Activated CD8-positive, alpha-beta T cell treated with anti-CD3 and anti-CD28 coated beads, Interleukin-2, amount 10 ng/mL, durations not matched to agents 7 days and 5 days (primary cell): Measurements from ENCODE around the gene MILR1. TPM values are rescaled to one million over a fixed set of nuclear protein-coding genes. Genes with fewer than 3 reads are reported as not detected.
"Not testable (repeated sequence)": the region's sequence is repeated elsewhere in the genome, so short reads cannot be mapped to it uniquely, and the experiment has no call there.

Experiments used
- ATAC-seq: fragments of 150-1000 bp; cut with Tn5 transposase; one replicate; pipeline ENCODE4 v1.10.0; 2021; ENCODE audit warnings: moderate library complexity
- CTCF ChIA-PET: fragments of 350-600 bp; sonication (Branson Sonifier 250); formaldehyde crosslinking; loops from one replicate; lab custom pipeline; 2021; ENCODE audit warnings: antibody characterized with exemption; lab: Charles Lee
- POLR2A ChIA-PET: fragments of 350-600 bp; sonication (Branson Sonifier 250); formaldehyde crosslinking; loops from one replicate; lab custom pipeline; 2021; ENCODE audit warnings: antibody characterized with exemption; lab: Charles Lee
- DNase-seq: peaks from one replicate; pipeline ENCODE4 v3.0.0-alpha.2; 2020
- H3K27ac Mint-ChIP-seq: one replicate; pipeline ENCODE4 v1.8.0; 2021; ENCODE audit warnings: mild to moderate bottlenecking, mixed read lengths
- H3K27me3 Mint-ChIP-seq: one replicate; pipeline ENCODE4 v1.8.0; 2021; ENCODE audit warnings: low read depth, mixed read lengths
- H3K36me3 Mint-ChIP-seq: one replicate; pipeline ENCODE4 v1.8.0; 2021; ENCODE audit warnings: low read depth, mixed read lengths
- H3K4me1 Mint-ChIP-seq: one replicate; pipeline ENCODE4 v1.8.0; 2021; ENCODE audit warnings: low read depth, mixed read lengths
- H3K4me3 Mint-ChIP-seq: one replicate; pipeline ENCODE4 v1.8.0; 2021; ENCODE audit warnings: mild to moderate bottlenecking, mixed read lengths
- H3K9me3 Mint-ChIP-seq: one replicate; pipeline ENCODE4 v1.8.0; 2022; ENCODE audit warnings: mixed read lengths; ENCODE audit not compliant: insufficient read depth
- total RNA-seq, 2 experiments: library from RNA; stranded (reverse); gene quantifications; one replicate each; pipeline ENCODE4 v1.2.3, GENCODE V29; 2021

MILR1 gene
- total RNA-seq, 2 experiments from 2014 or later = 1.7 to 2.3 TPM

DNA sequence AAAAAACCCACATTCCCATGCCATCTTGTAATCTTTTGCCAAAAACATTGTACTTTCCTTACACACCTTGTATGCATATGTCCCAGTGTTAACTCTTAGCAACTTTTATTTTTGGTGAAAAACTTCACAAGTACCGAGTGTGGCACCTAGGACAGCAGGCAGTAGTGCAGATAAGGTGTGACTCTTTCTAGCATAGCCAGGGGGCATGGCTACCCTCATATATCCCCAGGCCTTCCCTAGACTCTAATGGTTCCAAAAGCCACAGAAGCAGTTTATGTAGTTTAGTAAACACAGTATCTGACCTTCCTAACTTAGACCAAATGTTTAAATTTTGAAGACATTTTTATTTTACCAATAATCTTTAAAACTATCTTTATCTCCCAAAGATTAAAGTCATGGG lies 20.5 kb upstream of the MILR1 start:
- H3K9me3 Mint-ChIP-seq = no peaks in the 10 kb centered on the region
- no peak overlapping the region for H3K27ac Mint-ChIP-seq
- no peaks in the 10 kb centered on the region for H3K36me3 Mint-ChIP-seq
- ChIA-PET POLR2A (no interaction called here), CTCF (interaction anchor here (1.2 to 15.3 kb wide), 3 partner anchors 8 to 126 kb away, joined by 3 to 492 read pairs (median 26); partner anchors contain the start of gene POLG2)
- ATAC-seq (no peak), DNase-seq (no peak)
- H3K4me3 Mint-ChIP-seq = no peak overlapping the region
- H3K27me3 Mint-ChIP-seq = peaks cover 23% of the 10 kb centered on the region
- peaks cover 10% of the 10 kb centered on the region for H3K4me1 Mint-ChIP-seq

DNA sequence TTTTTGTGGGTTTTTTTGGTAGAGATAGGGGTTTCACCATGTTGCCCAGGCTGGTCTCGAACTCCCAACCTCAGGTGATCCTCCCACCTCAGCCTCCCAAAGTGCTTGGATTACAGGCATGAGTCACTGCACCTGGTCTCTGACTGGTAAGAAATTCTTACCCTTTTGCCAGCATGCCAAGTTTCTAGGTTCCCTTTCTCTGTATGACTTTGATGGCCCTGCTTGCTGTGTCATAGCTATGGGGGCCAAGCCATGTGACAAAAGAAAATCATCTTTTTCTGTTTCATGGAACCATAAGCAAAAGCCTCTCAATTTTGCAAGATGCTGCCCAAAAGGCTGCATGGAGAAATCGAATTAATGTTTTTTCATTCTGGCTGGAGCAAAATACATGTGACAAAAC lies 18.9 kb upstream of the MILR1 start:
- ATAC-seq, DNase-seq, H3K4me1 Mint-ChIP-seq, H3K27ac Mint-ChIP-seq, H3K36me3 Mint-ChIP-seq, H3K4me3 Mint-ChIP-seq: not testable (repeated sequence)
- ChIA-PET POLR2A (interaction anchor here (1.6 kb wide), 1 partner anchor 66 kb away, joined by 3 read pairs; the partner anchor contains the start of gene POLG2), CTCF (interaction anchor here (0.8 to 15.3 kb wide), 4 partner anchors 10 to 219 kb away, joined by 3 to 492 read pairs (median 15); partner anchors contain the start of gene POLG2)
- peaks cover 12% of the 10 kb centered on the region for H3K9me3 Mint-ChIP-seq
- H3K27me3 Mint-ChIP-seq = peaks cover 23% of the 10 kb centered on the region

DNA sequence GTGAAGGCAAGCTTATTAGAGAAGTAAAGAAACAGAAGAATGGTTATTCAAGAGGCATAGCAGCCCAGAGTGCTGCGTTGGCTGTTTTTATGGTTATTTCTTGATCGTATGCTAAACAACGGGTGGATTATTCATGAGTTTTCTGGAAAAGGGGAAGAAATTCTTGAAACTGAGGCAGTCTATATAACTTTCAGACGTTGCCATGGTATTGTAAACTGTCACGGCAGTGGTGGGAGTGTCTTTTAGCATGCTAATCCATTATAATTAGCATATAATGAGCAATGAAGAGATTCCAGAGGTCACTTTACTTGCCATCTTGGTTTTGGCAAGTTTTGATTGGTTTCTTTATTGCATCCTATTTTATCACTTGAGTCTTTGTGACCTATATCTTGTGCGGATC lies 17.4 kb upstream of the MILR1 start:
- POLR2A ChIA-PET = no interaction called here
- no peak for DNase-seq
- ATAC-seq = no peak
- no peaks in the 10 kb centered on the region for H3K36me3 Mint-ChIP-seq
- H3K4me1 Mint-ChIP-seq = no peaks in the 10 kb centered on the region
- H3K9me3 Mint-ChIP-seq = peaks cover 12% of the 10 kb centered on the region
- H3K4me3 Mint-ChIP-seq = no peak overlapping the region
- H3K27me3 Mint-ChIP-seq = peaks cover 16% of the 10 kb centered on the region
- H3K27ac Mint-ChIP-seq = no peak overlapping the region
- CTCF ChIA-PET = interaction anchor here (0.5 to 15.3 kb wide), 5 partner anchors 10 to 217 kb away, joined by 3 to 492 read pairs (median 4); partner anchors contain the start of gene POLG2

DNA sequence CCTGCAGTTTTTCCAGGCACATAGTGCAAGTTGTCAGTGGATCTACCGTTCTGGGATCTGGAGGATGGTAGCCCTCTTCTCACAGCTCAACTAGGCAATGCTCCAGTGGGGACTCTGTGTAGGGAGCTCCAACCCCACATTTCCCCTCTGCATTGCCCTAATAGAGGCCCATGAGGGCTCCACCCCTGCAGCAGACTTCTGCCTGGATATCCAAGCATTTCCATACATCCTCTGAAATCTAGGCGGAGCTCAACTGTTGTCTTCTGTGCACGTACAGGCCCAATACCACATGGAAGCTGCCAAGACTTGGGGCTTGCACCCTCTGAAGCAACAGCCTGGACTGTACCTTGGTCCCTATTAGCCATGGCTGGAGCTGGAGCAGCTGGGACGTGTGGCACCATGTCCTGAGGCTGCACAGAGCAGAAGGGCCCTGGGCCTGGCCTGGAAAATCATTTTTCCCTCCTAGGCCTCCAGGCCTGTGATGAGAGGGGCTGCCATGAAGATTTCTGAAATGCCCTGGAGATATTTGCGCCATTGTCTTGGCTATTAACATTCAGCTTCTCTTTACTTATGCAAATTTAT lies 10.9 kb upstream of the MILR1 start:
- peaks cover 28% of the 10 kb centered on the region for H3K36me3 Mint-ChIP-seq

DNA sequence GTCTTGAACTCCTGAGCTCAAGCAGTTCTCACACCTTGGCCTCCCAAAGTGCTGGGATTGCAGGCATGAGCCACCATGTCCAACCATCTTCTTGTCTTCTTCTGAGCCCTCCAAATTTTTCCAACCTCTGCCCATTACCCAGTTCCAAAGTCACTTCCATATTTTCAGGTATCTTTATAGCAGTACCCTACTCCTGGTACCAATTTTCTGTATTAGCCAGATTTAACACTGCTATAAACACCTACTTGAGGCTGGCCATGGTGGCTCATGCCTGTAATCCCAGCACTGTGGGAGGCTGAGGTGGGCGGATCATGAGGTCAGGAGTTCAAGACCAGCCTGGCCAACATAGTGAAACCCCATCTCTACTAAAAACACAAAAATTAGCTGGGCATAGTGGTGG lies 9.4 kb upstream of the MILR1 start:
- H3K27ac Mint-ChIP-seq, POLR2A ChIA-PET, H3K27me3 Mint-ChIP-seq, DNase-seq, ATAC-seq, H3K4me3 Mint-ChIP-seq, CTCF ChIA-PET: not testable (repeated sequence)
- Mint-ChIP-seq H3K9me3 (peaks cover 33% of the 10 kb centered on the region), H3K4me1 (peaks cover 28% of the 10 kb centered on the region), H3K36me3 (peaks cover 28% of the 10 kb centered on the region)

More for the DNA sequence above, 10.9 kb upstream of the MILR1 start:
- no peak overlapping the region for H3K27ac Mint-ChIP-seq
- ATAC-seq (no peak), DNase-seq (no peak)
- H3K4me1 Mint-ChIP-seq = peaks cover 20% of the 10 kb centered on the region
- ChIA-PET POLR2A (interaction anchor here (0.9 kb wide), 1 partner anchor 8 kb away, joined by 3 read pairs; no protein-coding TSS in a partner anchor), CTCF (interaction anchor here (1.5 kb wide), 1 partner anchor 19 kb away, joined by 7 read pairs; no protein-coding TSS in a partner anchor)
- H3K27me3 Mint-ChIP-seq = no peaks in the 10 kb centered on the region
- no peak overlapping the region for H3K4me3 Mint-ChIP-seq
- H3K9me3 Mint-ChIP-seq = peaks cover 41% of the 10 kb centered on the region

DNA sequence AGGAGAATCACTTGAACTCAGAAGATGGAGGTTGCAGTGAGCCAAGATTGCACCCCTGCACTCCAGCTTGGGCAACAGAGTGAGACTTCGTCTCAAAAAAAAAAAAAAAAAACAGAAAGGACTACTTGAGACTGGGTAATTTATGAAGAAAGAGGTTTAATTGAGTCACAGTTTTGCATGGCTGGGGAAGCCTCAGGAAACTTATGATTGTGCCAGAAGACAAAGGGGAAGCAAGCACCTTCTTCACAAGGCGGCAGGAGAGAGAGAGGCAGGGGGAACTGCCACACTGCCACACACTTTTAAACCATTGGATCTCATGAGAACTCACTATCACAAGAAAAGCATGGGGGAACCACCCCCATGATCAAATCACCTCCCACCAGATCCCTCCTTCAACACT lies 9.0 kb upstream of the MILR1 start:
- H3K4me1 Mint-ChIP-seq = peaks cover 28% of the 10 kb centered on the region

DNA sequence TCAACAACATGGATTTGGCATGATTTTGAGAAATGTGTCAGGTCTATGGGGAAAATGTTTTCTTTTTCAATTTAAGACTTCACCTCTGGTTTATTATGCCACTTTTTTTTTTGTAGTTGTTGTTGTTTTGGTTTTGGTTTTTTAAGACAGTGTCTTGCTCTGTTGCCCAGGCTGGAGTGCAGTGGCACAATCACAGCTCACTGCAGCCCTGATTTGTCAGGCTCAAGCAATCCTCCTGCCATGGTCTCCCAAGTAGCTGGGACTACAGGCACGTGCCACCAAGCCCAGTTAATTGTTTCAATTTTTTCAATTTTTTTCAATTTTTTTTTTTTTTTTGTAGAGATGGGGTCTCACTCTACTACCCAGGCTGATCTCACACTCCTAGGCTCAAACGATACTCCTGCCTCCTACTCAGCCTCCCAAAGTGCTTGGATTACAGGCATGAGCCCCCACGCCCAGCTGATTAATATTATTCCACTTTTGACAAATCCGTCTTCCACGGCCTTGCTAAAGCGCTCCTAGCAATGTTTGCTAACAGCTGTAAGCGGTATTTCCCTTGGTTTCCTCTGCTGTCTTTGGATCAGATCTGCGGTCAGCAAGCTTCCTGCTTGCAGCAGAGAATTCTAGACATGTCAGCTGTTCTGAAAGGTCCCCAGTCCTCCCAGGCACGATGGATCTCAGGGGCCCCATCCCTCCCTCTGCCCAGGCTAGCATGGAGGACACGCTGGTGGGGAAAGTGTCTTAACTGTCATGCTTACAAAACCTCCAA lies 7.0 kb upstream of the MILR1 start:
- Mint-ChIP-seq H3K27ac (peak overlapping the region; percentile 92), H3K4me1 (peaks cover 29% of the 10 kb centered on the region), H3K27me3 (no peaks in the 10 kb centered on the region), H3K4me3 (peak overlapping the region; percentile 74), H3K36me3 (peaks cover 27% of the 10 kb centered on the region), H3K9me3 (peaks cover 27% of the 10 kb centered on the region)
- peak; percentile 40 for DNase-seq
- ATAC-seq = peak; percentile 73
- CTCF ChIA-PET = interaction anchor here (0.6 to 1.7 kb wide), 6 partner anchors 20 to 340 kb away, joined by 3 to 5 read pairs (median 4); partner anchors contain the start of gene POLG2
- POLR2A ChIA-PET = no interaction called here

More for the DNA sequence above, 9.0 kb upstream of the MILR1 start:
- ATAC-seq (no peak), DNase-seq (no peak)
- H3K4me3 Mint-ChIP-seq = no peak overlapping the region
- H3K9me3 Mint-ChIP-seq = peaks cover 28% of the 10 kb centered on the region
- H3K27me3 Mint-ChIP-seq = no peaks in the 10 kb centered on the region
- H3K36me3 Mint-ChIP-seq = peaks cover 28% of the 10 kb centered on the region
- ChIA-PET POLR2A (no interaction called here), CTCF (interaction anchor here (0.9 kb wide), 1 partner anchor 20 kb away, joined by 3 read pairs; no protein-coding TSS in a partner anchor)
- H3K27ac Mint-ChIP-seq = no peak overlapping the region

DNA sequence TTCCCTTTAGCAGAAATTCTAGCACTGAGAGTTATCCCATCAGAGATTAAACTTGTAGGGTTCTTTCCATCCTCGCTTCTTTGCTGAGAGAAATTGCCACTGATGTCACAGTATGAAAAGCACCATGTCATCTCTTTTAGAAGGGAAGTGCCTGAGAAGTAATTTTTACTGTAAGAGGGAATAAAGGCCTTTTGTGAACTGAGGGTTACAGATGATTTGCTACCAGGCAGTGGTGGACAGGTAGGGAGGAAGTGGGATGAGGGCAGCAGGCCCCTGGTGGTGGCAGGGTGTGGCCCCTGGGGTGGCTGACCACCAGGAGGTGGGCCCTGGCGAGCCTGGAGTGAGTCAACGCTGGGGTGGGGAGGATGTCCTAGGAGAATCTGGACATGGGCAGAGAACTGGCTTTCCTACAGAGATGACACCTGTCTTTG lies 6.4 kb upstream of the MILR1 start:
- CTCF ChIA-PET = interaction anchor here (0.9 to 1.7 kb wide), 5 partner anchors 20 to 55 kb away, joined by 3 to 5 read pairs (median 4); partner anchors contain the start of gene POLG2
- peaks cover 35% of the 10 kb centered on the region for H3K4me1 Mint-ChIP-seq
- peak overlapping the region; percentile 92 for H3K27ac Mint-ChIP-seq
- H3K27me3 Mint-ChIP-seq = no peaks in the 10 kb centered on the region
- peak overlapping the region; percentile 74 for H3K4me3 Mint-ChIP-seq
- peaks cover 21% of the 10 kb centered on the region for H3K9me3 Mint-ChIP-seq
- POLR2A ChIA-PET = no interaction called here
- DNase-seq (no peak), ATAC-seq (peak; percentile 47)
- peaks cover 21% of the 10 kb centered on the region for H3K36me3 Mint-ChIP-seq

DNA sequence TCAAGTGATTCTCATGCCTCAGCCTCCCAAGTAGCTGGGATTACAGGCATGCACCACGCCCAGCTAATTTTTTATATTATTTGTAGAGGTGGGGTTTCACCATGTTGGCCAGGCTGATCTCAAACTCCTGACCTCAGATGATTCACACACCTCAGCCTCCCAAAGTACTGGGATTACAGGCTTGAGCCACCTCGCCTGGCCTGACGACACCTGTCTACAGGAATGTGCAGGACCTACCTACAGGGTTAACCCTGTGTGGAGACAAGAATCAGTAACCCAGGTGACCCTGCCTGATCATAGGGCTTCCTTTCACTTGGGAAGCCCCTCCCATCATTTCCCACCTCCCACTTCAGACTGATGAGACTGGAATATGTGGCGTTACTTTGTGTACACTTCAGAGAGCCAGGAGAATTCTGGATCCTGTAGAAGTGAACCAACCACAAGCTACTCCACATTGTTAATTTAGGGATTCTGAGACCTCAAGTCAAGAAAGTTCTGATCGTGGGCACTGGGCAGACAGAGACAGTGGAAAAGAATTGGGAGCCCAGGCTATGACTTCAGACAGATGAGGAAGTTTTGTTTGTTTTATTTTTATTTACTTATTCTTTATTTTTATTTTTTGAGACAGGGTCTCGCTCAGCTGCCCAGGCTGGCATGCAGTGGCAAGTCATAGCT lies 5.7 kb upstream of the MILR1 start:
- H3K27me3 Mint-ChIP-seq = no peaks in the 10 kb centered on the region
- ChIA-PET POLR2A (interaction anchor here (1.0 kb wide), 2 partner anchors 13 to 64 kb away, joined by 3 read pairs; partner anchors contain the start of gene CEP95), CTCF (interaction anchor here (1.1 to 1.7 kb wide), 8 partner anchors 13 to 54 kb away, joined by 3 to 5 read pairs (median 4); partner anchors contain the start of gene POLG2)
- H3K27ac Mint-ChIP-seq = no peak overlapping the region
- ATAC-seq (no peak), DNase-seq (no peak)
- no peak overlapping the region for H3K4me3 Mint-ChIP-seq
- H3K36me3 Mint-ChIP-seq = peaks cover 15% of the 10 kb centered on the region
- peaks cover 41% of the 10 kb centered on the region for H3K4me1 Mint-ChIP-seq
- peaks cover 15% of the 10 kb centered on the region for H3K9me3 Mint-ChIP-seq

DNA sequence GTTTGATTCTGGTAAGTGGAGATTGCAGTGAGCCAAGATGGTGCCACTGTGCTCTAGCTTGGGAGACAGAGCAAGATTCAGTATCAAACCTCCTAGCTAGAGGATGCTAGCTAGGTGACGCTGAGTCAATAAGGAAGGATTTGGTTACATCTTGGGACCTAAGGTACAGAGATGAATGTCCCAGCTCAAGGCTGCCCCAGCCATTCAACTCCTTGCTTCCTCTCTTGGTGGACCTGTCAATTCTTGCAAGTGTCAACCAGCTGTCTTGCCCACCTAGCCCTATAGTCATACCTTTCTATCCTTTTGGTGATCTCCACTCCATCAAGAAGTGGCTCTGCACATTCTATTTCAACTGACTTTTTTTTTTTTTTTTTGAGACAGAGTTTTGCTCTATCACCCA lies 1.4 kb upstream of the MILR1 start:
- CTCF ChIA-PET = interaction anchor here (6.0 kb wide), 1 partner anchor 44 kb away, joined by 27 read pairs; no protein-coding TSS in a partner anchor
- POLR2A ChIA-PET = no interaction called here
- peaks cover 47% of the 10 kb centered on the region for H3K4me1 Mint-ChIP-seq
- ATAC-seq (no peak), DNase-seq (no peak)
- H3K4me3 Mint-ChIP-seq = no peak overlapping the region
- no peaks in the 10 kb centered on the region for H3K9me3 Mint-ChIP-seq
- no peaks in the 10 kb centered on the region for H3K36me3 Mint-ChIP-seq
- no peak overlapping the region for H3K27ac Mint-ChIP-seq
- H3K27me3 Mint-ChIP-seq = no peaks in the 10 kb centered on the region

DNA sequence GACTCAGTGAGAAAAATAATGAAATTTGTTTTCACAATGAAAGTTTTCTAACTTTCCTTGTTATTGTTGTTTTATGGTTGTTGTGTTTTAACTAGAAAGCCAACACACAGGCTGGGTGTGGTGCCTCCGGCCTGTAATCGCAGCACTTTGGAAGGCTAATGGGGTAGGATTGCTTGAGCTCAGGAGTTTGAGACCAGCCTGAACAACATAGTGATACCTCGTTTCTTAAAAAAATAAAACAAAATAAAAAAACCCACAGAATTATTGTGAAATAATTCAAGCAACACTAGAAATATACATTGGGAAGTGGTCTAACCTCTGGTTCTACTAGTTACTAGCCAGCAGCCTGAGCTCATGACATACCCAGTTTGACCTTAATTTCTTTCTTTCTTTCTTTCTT lies 630 bp downstream of the MILR1 start:
- Mint-ChIP-seq H3K27me3 (no peaks in the 10 kb centered on the region), H3K4me1 (peaks cover 35% of the 10 kb centered on the region), H3K36me3 (no peaks in the 10 kb centered on the region)

More for the DNA sequence above, 630 bp downstream of the MILR1 start:
- ATAC-seq (no peak), DNase-seq (no peak)
- Mint-ChIP-seq H3K9me3 (no peaks in the 10 kb centered on the region), H3K27ac (no peak overlapping the region), H3K4me3 (peak overlapping the region; percentile 40)
- CTCF ChIA-PET = interaction anchor here (1.0 to 6.0 kb wide), 7 partner anchors 28 to 316 kb away, joined by 3 to 27 read pairs (median 4); partner anchors contain the start of gene POLG2
- POLR2A ChIA-PET = interaction anchor here (0.6 kb wide), 1 partner anchor 24 kb away, joined by 3 read pairs; no protein-coding TSS in a partner anchor
